GM18520 (cell line): Measurements from ENCODE around the gene KRT37.

ENCODE experiments used
- ATAC-seq: cut with Tn5 transposase; IDR thresholded peaks from one replicate; pipeline ENCODE4 v1.9.1; 2021; ENCODE audit not compliant: unreplicated experiment

The KRT37 gene

GRCh38 chr17:41377546-41377945, 46.8 kb downstream of the KRT37 start:
- no peak for ATAC-seq
